ENCODE results near the gene KCNQ1. TPM values are rescaled to one million over a fixed set of nuclear protein-coding genes. Genes with fewer than 3 reads are reported as not detected.

The KCNQ1 gene
- total RNA-seq, 2 donors from 2014 or later: 38.9 to 46.1 TPM

- TF ChIP-seq POLR2A (IDR thresholded peaks at IDR 0.05): no peak
- no peak for TF ChIP-seq CTCF (IDR thresholded peaks at IDR 0.05)
- peaks cover 10% of the 10 kb centered on the region for H3K4me1 ChIP-seq
- H3K9me3 ChIP-seq: peaks cover 0 to 32% (median 0%) of the 10 kb centered on the region in 3 donors
- WGBS, 2 donors: 95% methylated on average over 13 to 14 of the region's 14 CpGs
- no peak for ATAC-seq
- intact Hi-C loops (cut with DNase I): no loop called here
- no peak overlapping the region for H3K27ac ChIP-seq
- peak in 1 of 4 donors; percentile 6 for DNase-seq
- H3K4me3 ChIP-seq: no peak overlapping the region
- H3K27me3 ChIP-seq: no peaks in the 10 kb centered on the region
- H3K36me3 ChIP-seq (replicated peaks in 1 of 2; ENCODE audit: insufficient read depth in 1 of 2, low read depth in 2 of 2): peaks cover 0 to 6% of the 10 kb centered on the region in 2 donors
These were observed 220.2 kb downstream of the KCNQ1 start for GRCh38 chr11:2664791-2665525.

- peak in 1 of 4 donors; percentile 4 for DNase-seq
- Histone ChIP-seq H3K4me3 (no peak overlapping the region), H3K36me3 (replicated peaks in 1 of 2; ENCODE audit: insufficient read depth in 1 of 2, low read depth in 2 of 2) (peaks cover 0 to 6% of the 10 kb centered on the region in 2 donors), H3K4me1 (peaks cover 10% of the 10 kb centered on the region), H3K27me3 (no peaks in the 10 kb centered on the region), H3K9me3 (peaks cover 0 to 27% (median 0%) of the 10 kb centered on the region in 3 donors), H3K27ac (no peak overlapping the region)
- TF ChIP-seq POLR2A (IDR thresholded peaks at IDR 0.05) (no peak), CTCF (IDR thresholded peaks at IDR 0.05) (no peak)
- WGBS, 2 donors: 85 to 87% methylated on average over 9 to 11 of the region's 11 CpGs
- ATAC-seq: no peak
- intact Hi-C loops (cut with DNase I): no loop called here
These were observed 221.0 kb downstream of the KCNQ1 start for GRCh38 chr11:2665526-2666400.

- TF ChIP-seq CTCF (IDR thresholded peaks at IDR 0.05) (no peak), POLR2A (IDR thresholded peaks at IDR 0.05) (no peak)
- H3K4me1 ChIP-seq: peaks cover 10% of the 10 kb centered on the region
- DNase-seq: peak in 3 of 4 donors; percentile 10 to 29 (median 18)
- 83 to 98% methylated on average over 6 of the region's 6 CpGs for WGBS, 2 donors
- peaks cover 0 to 21% (median 0%) of the 10 kb centered on the region in 3 donors for H3K9me3 ChIP-seq
- no peak overlapping the region for H3K27ac ChIP-seq
- no peaks in the 10 kb centered on the region for H3K27me3 ChIP-seq
- H3K36me3 ChIP-seq (replicated peaks in 1 of 2; ENCODE audit: insufficient read depth in 1 of 2, low read depth in 2 of 2): peaks cover 0 to 6% of the 10 kb centered on the region in 2 donors
- intact Hi-C loops (cut with DNase I): no loop called here
- H3K4me3 ChIP-seq: no peak overlapping the region
- peak; percentile 19 for ATAC-seq
These were observed 221.6 kb downstream of the KCNQ1 start for GRCh38 chr11:2666401-2666741.

GRCh38 chr11:2666828-2667570 lies 222.2 kb downstream of the KCNQ1 start:
- ATAC-seq: no peak
- DNase-seq: peak in 2 of 4 donors; percentile 9 to 10
- no peak overlapping the region for H3K4me3 ChIP-seq
- H3K9me3 ChIP-seq: peaks cover 0 to 14% (median 0%) of the 10 kb centered on the region in 3 donors
- no peak for TF ChIP-seq POLR2A (IDR thresholded peaks at IDR 0.05)
- TF ChIP-seq CTCF (IDR thresholded peaks at IDR 0.05): no peak
- H3K4me1 ChIP-seq: peaks cover 10% of the 10 kb centered on the region
- H3K27ac ChIP-seq: no peak overlapping the region
- intact Hi-C loops (cut with DNase I): no loop called here
- peaks cover 0 to 6% of the 10 kb centered on the region in 2 donors for H3K36me3 ChIP-seq (replicated peaks in 1 of 2; ENCODE audit: insufficient read depth in 1 of 2, low read depth in 2 of 2)
- no peaks in the 10 kb centered on the region for H3K27me3 ChIP-seq
- 79 to 90% methylated on average over 15 of the region's 15 CpGs for WGBS, 2 donors

Measured in body of pancreas (tissue), 4 donors.